HG03108 (cell line): Measurements from ENCODE around the gene CADM1.

Source experiments
- ATAC-seq: cut with Tn5 transposase; IDR thresholded peaks from one replicate; pipeline ENCODE4 v1.9.1; 2021; ENCODE audit warnings: moderate library complexity; ENCODE audit not compliant: unreplicated experiment

CADM1 gene

GRCh38 chr11:115190196-115190595, 314.0 kb downstream of the CADM1 start:
- ATAC-seq, result no peak

GRCh38 chr11:115188898-115189278, 315.3 kb downstream of the CADM1 start:
- ATAC-seq, result no peak

DNA sequence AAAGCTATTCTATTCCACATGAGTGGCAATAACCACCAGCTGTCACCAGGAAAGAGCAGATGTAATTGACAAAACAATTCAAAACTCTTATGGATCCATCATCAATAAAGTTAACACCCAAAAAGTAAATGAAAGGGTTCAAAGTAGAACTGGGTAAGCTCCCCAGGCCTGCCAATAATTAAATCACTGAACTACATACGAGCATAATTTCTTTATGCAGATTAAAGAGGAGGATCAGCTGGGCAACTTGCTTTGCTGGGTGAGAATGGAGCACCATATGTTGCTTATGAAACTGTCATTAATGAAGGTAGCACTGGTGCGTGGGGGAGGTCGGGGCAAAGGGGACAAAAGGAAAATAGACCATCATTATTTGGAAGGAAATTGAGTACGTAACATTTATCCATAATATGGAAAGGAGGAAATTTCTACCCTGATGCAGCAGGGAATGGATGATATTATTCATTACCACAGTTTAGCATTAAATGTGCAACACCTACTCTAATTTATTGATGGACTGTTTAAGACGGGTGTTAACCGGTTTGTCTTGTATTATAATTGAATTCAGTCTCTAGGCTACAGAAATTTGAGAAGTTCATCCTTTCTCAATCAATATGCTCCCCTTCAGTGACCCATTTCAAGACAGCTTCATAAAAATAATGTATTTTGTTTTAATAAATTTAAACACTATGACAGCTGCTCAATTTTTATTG, 315.9 kb downstream of the CADM1 start:
- no peak for ATAC-seq

DNA sequence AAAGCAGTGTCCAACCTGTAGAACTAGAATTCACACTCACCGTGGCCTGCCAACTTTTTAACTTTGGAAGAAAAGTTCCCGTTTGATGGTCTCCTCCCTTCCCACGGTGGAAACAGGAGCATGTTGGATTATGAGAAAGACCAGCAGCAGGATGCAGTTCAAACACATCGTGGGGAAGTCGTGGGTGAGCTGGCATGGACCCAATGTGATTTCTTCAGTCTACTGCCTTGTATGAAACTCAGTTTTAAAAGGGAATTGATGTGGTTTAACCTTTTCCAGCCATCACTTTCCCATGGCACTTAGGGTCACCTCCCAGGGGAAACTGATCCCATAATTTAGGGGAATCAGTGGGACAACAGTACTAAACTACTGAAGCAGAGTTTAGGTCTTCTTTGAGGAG, 318.3 kb downstream of the CADM1 start:
- no peak for ATAC-seq

GRCh38 chr11:115185507-115185906, 318.7 kb downstream of the CADM1 start:
- no peak for ATAC-seq

- ATAC-seq, result no peak
Observed at GRCh38 chr11:115184901-115185300, 319.3 kb downstream of the CADM1 start.

- no peak for ATAC-seq
Observed at GRCh38 chr11:115183830-115184229, 320.4 kb downstream of the CADM1 start.

DNA sequence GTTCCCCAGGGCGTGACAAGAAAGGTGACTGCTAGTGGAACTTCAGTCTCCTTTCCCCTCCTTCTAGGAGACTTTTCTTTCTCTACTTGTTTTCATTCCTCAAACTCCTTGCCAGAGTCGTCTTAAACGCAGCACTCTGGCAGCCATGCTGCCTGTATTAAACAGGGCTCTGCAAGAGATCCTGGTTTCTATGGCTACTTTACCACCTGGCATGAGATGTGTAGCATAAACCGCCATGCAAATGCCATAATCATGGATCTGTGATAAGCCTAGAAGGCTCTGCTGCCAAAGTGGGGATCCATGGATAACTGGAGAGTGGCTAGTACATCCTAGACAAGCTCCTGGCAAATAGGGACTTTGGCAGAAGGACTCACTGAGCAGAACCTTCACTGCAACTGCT, 321.1 kb downstream of the CADM1 start:
- ATAC-seq, result no peak

- ATAC-seq, result no peak
Observed at GRCh38 chr11:115182282-115182955, 321.8 kb downstream of the CADM1 start.

DNA sequence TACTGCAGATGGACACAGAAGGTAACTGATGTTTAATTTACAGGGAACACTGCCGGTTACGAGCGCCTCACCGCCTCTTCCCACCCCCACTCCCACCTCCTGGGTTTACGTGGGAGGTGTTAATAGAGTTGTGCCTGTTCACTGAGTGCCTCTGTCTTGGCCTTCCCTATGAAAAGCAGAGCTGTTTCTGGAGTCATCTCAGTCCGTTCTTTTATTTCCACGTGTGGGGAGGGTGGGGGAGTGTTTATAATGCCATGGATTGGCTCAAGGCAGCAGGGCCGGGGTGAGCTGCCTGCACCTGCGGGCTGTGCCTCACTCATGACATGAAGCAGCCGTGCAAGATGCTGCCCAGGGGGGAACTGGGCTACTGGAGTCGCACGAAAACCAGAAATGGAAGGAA, 322.7 kb downstream of the CADM1 start:
- ATAC-seq, result no peak

DNA sequence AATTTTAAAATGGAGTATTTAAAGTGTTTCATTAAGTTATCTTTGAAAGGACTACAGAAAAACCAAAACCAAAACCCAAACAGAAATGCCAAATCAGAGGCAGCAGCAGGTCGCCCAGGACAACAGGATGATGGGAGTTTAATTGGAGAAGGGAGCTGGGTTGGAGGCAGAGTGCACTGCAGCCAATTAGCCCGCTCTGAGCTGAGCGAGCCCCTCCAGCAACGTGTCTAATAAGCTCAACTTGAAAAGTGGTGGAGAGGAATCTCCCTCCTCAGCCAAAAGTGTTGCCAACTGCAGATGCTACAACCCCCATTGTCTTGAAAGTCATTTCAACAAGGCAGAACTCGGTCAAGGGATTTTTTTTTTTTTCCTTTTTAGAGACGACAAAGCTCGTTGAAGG, 323.9 kb downstream of the CADM1 start:
- no peak for ATAC-seq

DNA sequence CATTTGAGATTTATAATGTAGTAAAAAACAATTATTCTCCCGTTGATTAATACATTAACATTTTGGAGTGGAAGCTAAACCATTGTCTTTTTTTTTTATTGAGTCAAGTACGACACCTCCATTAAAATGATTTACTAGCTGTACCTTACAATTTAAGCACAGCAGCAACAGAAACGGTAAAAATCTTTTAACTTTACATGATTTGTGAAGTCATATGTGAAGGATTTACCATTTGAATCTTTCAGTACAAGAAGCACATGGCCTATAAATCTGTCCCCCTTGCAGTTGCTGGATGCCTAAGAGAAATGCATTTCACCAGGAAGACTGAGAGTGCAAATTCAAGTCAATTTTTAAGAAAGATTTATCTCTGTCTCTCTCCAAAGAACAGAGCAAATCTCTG, 324.6 kb downstream of the CADM1 start:
- no peak for ATAC-seq

DNA sequence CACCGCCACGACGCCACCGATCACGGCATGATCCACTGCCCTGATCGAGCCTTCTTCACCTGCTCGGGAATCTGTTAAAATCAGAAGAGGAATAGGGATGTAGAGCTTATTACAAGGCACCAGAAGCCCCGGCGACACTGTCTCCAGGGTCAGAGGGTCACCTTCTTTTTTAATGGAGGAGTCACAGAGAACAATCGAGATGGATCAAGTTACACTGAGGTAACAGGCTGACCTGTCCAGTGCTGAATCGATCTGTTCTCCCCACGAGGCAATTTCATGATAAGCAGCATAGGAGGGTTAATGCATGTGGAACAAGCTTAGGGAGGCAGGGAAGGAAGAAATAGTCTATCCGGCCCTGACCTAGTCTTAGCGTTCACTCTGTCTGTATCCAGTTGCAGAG, 325.5 kb downstream of the CADM1 start:
- no peak for ATAC-seq

GRCh38 chr11:115173136-115173535, 331.1 kb downstream of the CADM1 start:
- no peak for ATAC-seq

DNA sequence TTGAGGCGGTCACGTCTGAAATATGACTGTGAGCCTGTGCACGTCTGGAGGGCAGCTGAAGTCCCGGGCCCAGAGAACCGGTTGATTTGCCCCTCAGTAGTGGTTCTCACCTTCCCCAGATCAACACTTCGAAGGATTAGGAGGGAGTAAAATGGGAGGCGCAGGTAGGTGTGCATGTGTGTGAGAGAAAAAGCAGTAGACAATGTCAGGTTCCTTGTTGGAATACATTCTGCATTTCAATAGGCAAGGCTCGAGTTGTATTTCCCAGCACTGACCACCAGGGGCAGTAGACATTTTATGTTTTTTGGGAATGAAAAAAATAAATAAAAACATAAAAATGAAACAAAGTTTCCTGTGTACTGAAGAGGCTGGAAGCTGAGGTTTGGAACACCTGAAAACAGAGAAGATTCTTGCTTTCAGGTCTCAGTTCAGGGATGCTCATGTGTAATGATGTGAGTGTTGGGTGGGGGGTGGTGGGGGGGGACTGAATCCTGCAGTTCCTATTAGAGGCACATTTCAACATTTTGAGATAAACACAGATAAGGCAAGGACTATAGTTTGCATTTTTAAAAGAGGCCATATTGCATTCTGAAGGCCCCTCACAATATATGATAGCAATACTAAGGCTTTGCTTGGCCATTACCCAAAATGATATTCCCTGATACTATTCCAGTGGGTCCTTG, 333.9 kb downstream of the CADM1 start:
- no peak for ATAC-seq

DNA sequence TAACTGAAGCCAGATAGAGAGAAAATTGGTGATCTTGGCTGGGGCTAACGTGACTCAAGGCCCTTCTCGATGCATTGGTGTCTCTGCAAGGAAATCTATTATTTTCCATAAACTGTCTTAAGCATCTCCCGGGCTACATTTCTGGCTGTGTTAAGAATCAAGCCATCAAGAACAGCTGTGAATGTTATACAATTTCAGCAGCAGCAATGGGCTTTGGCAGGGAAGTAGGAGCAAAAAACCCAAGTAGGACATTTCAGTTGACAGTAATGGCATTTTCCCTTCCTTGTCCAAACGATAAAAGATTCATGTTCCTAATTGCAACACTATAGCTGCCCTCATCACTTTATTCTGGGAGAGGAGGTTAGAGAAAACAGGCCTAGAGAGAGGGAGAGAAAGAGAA, 335.0 kb downstream of the CADM1 start:
- no peak for ATAC-seq

GRCh38 chr11:115168686-115169085, 335.5 kb downstream of the CADM1 start:
- no peak for ATAC-seq

- ATAC-seq, result no peak
Observed at GRCh38 chr11:115168229-115168671, 336.0 kb downstream of the CADM1 start.

- ATAC-seq, result no peak
Observed at GRCh38 chr11:115167456-115167855, 336.8 kb downstream of the CADM1 start.

GRCh38 chr11:115166820-115167219, 337.4 kb downstream of the CADM1 start:
- ATAC-seq, result no peak

DNA sequence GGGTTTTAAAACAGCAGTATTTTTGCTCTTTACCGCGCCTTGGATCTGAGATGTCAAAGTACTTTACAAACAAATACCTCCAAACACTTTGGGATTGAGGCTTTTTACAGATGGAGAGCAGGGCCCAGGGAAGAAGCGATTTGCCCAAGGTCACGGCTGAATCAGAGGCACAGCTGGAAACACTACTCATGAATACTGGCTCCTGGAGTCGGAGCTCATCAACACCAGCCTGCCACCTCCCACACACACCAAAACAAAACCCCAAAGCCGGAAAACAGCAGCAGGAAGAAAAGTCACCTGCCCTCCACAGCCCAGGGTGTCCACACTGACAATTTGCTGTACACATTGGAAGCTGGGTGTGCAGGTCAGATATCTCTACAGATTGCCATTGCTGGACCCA, 339.4 kb downstream of the CADM1 start:
- no peak for ATAC-seq

DNA sequence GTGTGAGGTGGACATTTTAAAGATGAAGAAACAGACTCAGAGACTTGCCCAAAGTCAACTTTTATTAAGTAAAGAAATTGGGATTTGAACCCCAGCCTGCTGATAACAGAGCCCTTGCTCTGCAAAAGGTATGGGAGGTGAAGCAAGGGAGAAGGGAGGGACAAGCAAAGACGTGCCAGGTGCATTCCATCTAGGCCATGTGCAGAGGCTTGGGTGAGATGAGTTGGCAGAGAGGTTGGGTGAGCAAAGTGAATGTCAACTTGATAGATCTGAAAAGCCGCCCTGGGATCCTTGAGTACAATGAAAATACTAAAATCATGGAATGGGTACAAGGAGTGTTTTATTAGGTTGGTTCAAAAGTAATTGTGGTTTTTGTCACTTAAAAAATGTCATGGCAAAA, 341.3 kb downstream of the CADM1 start:
- no peak for ATAC-seq
